GM12874 (cell line): ENCODE results near the gene USP11.

Experiments used
- TF ChIP-seq, protein P1 (sequence below): IDR thresholded peaks from 2 replicates; pipeline ENCODE4 v1.5.1; 2011; ENCODE audit warnings: low read depth, mild to moderate bottlenecking, control low read depth, low read length, moderate library complexity; ENCODE audit not compliant: insufficient read depth

The USP11 gene

DNA sequence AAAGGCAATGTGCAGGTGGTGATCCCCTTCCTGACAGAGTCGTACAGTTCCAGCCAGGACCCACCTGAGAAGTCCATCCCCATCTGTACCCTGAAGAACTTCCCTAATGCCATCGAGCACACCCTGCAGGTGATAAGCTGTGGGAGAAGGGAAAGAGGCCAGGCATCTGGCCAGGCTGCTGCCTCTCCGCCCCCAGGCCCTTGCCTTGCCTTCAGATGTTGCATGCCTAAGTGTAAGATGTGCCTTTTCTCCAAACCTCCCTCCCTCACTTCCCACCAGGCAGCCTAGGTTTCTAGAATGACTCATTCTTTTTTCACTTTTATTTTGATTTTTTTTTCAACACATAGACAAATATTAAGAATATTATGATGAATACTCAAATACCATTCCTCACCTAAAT is 26.5 kb upstream of the USP11 start:
- TF ChIP-seq, protein P1, sequence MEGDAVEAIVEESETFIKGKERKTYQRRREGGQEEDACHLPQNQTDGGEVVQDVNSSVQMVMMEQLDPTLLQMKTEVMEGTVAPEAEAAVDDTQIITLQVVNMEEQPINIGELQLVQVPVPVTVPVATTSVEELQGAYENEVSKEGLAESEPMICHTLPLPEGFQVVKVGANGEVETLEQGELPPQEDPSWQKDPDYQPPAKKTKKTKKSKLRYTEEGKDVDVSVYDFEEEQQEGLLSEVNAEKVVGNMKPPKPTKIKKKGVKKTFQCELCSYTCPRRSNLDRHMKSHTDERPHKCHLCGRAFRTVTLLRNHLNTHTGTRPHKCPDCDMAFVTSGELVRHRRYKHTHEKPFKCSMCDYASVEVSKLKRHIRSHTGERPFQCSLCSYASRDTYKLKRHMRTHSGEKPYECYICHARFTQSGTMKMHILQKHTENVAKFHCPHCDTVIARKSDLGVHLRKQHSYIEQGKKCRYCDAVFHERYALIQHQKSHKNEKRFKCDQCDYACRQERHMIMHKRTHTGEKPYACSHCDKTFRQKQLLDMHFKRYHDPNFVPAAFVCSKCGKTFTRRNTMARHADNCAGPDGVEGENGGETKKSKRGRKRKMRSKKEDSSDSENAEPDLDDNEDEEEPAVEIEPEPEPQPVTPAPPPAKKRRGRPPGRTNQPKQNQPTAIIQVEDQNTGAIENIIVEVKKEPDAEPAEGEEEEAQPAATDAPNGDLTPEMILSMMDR: no peak

DNA sequence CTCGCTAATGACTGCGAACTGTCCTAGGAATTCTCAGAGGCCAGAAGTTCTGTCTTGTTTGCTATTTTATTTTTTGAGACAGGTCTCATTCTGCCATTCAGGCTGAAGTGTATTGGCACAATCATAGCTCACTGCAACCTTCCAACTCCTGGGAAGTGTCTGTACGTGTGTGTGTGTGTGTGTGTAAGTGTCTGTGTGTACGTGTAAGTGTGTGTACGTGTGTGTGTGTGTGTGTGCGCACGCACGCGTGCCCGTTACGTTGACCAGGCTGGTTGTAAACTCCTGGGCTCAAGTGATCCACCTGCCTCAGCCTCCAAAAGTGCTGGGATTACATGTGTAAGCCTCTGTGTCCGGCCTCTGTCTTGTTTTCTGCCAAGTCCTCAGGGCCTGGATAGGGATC is 24.7 kb upstream of the USP11 start:
- TF ChIP-seq, protein P1: no peak

DNA sequence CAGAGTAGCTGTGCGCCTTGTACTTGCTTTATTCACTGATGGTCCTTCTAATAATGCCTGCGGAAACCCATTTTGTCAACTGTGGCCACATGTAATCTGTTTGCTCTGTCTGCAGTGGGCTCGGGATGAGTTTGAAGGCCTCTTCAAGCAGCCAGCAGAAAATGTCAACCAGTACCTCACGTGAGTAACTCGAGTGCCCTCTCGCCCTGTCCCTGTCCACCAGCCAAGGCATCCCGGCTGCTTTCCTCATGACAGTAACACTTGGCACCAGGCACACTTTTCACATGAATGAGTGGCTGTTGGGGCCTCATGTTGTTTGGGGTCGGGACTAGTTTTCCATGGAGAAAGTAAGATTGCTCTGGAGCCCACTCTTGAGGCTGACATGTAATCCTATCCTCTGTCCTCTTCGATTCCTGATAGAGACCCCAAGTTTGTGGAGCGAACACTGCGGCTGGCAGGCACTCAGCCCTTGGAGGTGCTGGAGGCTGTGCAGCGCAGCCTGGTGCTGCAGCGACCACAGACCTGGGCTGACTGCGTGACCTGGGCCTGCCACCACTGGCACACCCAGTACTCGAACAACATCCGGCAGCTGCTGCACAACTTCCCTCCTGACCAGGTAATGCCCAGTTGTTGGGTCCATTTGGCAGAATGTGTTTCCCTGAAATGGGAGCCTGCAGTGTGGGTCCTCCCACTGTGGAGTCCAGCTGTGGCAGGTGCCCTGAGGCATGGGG is 23.1 kb upstream of the USP11 start:
- TF ChIP-seq, protein P1: no peak

DNA sequence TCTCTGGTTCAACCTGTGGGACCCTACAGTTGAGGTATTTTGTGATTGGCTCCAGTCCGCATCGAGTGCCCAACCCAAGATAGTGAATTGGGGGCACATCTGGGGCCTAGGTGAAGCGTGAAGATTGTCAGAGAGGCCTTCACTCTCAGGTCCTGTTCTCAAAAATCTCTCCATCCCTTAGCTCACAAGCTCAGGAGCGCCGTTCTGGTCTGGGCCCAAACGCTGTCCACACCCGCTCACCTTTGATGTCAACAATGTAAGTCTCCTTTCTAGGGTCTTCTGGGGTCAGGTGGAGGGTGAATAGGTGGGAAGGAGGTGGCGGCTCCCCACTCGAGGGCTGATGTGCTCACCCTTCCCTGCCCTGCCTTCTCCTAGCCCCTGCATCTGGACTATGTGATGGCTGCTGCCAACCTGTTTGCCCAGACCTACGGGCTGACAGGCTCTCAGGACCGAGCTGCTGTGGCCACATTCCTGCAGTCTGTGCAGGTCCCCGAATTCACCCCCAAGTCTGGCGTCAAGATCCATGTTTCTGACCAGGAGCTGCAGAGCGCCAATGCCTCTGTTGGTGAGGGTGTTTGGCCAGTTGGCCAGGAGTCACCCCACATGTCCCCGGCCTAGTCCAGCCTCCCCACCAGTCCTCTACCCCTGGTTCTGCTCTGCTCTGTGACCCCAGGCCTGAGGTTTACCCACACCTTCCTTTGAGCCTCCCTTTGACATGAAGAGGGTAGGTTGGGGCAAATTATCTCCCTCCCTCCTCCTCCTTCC is 22.0 kb upstream of the USP11 start:
- TF ChIP-seq, protein P1: no peak

DNA sequence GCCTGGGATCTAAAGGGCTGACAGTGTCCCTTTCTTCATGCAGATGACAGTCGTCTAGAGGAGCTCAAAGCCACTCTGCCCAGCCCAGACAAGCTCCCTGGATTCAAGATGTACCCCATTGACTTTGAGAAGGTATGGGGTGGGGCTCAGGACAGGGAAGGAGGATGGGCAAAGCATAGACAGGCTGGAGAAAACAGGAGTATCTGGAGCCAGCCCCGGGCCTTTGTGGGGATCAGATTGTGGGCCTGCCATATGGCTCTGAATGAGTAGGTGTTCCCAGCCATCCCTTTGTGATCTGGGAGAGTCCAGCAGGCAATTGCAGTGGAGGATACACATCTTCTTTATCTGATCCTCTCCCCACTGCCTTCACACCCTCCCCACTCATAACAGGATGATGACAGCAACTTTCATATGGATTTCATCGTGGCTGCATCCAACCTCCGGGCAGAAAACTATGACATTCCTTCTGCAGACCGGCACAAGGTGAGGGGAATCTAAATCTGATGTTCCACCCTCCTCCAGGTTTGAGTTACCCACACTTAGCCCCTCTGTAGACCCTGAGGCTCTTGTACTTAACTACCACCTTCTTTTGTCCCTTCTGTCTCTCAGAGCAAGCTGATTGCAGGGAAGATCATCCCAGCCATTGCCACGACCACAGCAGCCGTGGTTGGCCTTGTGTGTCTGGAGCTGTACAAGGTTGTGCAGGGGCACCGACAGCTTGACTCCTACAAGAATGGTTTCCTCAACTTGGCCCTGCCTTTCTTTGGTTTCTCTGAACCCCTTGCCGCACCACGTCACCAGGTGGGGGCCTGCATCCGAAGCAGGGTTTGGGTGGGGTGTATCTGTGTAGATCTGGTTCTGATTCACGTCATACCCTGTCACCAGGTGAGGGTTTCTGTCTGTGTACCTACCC is 20.2 kb upstream of the USP11 start:
- TF ChIP-seq, protein P1: no peak

DNA sequence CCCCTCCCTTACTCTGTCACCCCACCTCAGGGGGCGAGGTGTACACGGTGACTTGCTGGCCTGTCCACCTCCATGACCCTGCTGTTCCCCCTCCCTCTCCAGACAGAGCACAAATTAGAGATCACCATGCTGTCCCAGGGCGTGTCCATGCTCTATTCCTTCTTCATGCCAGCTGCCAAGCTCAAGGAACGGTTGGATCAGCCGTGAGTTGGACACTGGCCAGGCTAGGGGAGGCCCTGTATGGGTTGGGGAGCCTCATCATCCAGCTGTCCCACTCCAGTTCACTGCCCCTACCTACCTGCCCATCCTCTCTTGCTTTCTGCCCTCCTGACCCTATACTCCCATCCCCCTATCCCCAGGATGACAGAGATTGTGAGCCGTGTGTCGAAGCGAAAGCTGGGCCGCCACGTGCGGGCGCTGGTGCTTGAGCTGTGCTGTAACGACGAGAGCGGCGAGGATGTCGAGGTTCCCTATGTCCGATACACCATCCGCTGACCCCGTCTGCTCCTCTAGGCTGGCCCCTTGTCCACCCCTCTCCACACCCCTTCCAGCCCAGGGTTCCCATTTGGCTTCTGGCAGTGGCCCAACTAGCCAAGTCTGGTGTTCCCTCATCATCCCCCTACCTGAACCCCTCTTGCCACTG is 18.3 kb upstream of the USP11 start:
- TF ChIP-seq, protein P1: no peak
